HCT116 (cell line): ENCODE measurements around the gene SPEF1. TPM values are rescaled to one million over a fixed set of nuclear protein-coding genes. Genes with fewer than 3 reads are reported as not detected.

Source experiments
- ATAC-seq: fragments of 200-7000 bp; cut with Tn5 transposase; 2 replicates; pipeline ENCODE4 v1.9.1; 2020; ENCODE audit warnings: mild to moderate bottlenecking, moderate library complexity
- BruUV-seq: library from RNA; stranded (reverse); fragments of 400-500 nt; replicated peaks from 2 replicates; lab custom pipeline; 2021; lab: Mats Ljungman, UMichigan
- CTCF ChIA-PET: fragments of 300-600 bp; sonication (Branson Sonifier 250); formaldehyde crosslinking; loops from one replicate; lab custom pipeline; 2021; ENCODE audit warnings: antibody characterized with exemption; lab: Charles Lee
- POLR2A ChIA-PET: fragments of 300-600, 350-600 bp; sonication (Branson Sonifier 250); formaldehyde crosslinking; loops from one replicate; lab custom pipeline; 2021; ENCODE audit warnings: antibody characterized with exemption; lab: Charles Lee
- RAD21 ChIA-PET, 2 experiments: fragments of 300-600 bp; sonication (Branson Sonifier 250); formaldehyde crosslinking; loops; one replicate each; lab custom pipeline; 2023; ENCODE audit warnings: low total read pairs in 2 of 2; ENCODE audit not compliant: uncharacterized antibody in 2 of 2, unreplicated experiment in 2 of 2, low non-redundant PET in 1 of 2; lab: Charles Lee
- DNase-seq: peaks from one replicate; pipeline ENCODE4 v3.0.0-alpha.2; 2010; ENCODE audit warnings: low read depth, low spot score
- H2AFZ ChIP-seq: fragments of 200-600 bp; shearing (Covaris generic), sonication (generic); 2 replicates; pipeline ENCODE4 v1.6.1; 2017; ENCODE audit warnings: low read depth, mixed run types, mixed read lengths, antibody characterized with exemption, low read length; ENCODE audit not compliant: poor library complexity, severe bottlenecking
- H3K27ac ChIP-seq: 2 replicates; pipeline ENCODE4 v1.5.1; 2012; ENCODE audit warnings: low read depth, low read length
- H3K27me3 ChIP-seq: fragments of 200-600 bp; sonication (generic); 2 replicates; pipeline ENCODE4 v1.6.1; 2016; ENCODE audit warnings: mixed run types, low read length, mixed read lengths; ENCODE audit not compliant: insufficient read depth
- H3K36me3 ChIP-seq, 2 experiments: fragments of 200-500 bp in 1 of 2; fragments of 200-600 bp in 1 of 2; sonication (Bioruptor generic) in 1 of 2; sonication (generic) in 1 of 2; 2 replicates each; pipeline versions ENCODE4 v1.5.1 to v1.6.1; 2014 to 2016; ENCODE audit warnings: low read length in 2 of 2, inconsistent platforms in 1 of 2, mixed read lengths in 1 of 2, mixed run types in 1 of 2; ENCODE audit not compliant: insufficient read depth in 2 of 2, control insufficient read depth in 1 of 2
- H3K4me1 ChIP-seq, 2 experiments: fragments of 200-600 bp in 1 of 2; sonication (generic) in 1 of 2; 2 replicates each; pipeline versions ENCODE4 v1.5.1 to v1.6.1; 2012 to 2017; ENCODE audit warnings: low read length in 2 of 2, inconsistent platforms in 1 of 2, mild to moderate bottlenecking in 1 of 2, mixed read lengths in 1 of 2, mixed run types in 1 of 2, moderate library complexity in 1 of 2; ENCODE audit not compliant: insufficient read depth in 2 of 2, control insufficient read depth in 1 of 2
- H3K4me2 ChIP-seq: fragments of 200-600 bp; sonication (generic); 2 replicates; pipeline ENCODE4 v1.6.1; 2017; ENCODE audit warnings: mixed run types, low read length, mixed read lengths
- H3K4me3 ChIP-seq, 2 experiments: fragments of 200-600 bp in 1 of 2; sonication (generic) in 1 of 2; replicated peaks in 1 of 2; 2 replicates each; pipeline ENCODE4 v1.5.1; 2011 to 2016; ENCODE audit warnings: low read length in 2 of 2, control low read depth in 1 of 2, low read depth in 1 of 2, mild to moderate bottlenecking in 1 of 2, mixed read lengths in 1 of 2, mixed run types in 1 of 2
- H3K79me2 ChIP-seq: fragments of 200-600 bp; sonication (generic); 2 replicates; pipeline ENCODE4 v1.6.1; 2017; ENCODE audit warnings: mild to moderate bottlenecking, mixed run types, low read length, moderate library complexity, mixed read lengths; ENCODE audit not compliant: insufficient read depth
- H3K9ac ChIP-seq: fragments of 200-600 bp; sonication (generic); 2 replicates; pipeline ENCODE4 v1.6.1; 2016; ENCODE audit warnings: low read length, mixed read lengths
- H3K9me2 ChIP-seq: fragments of 200-600 bp; sonication (generic), shearing (Covaris generic); 2 replicates; pipeline ENCODE4 v1.6.1; 2017; ENCODE audit warnings: mixed run types, mild to moderate bottlenecking, moderate library complexity; ENCODE audit not compliant: insufficient read depth
- H3K9me3 ChIP-seq, 2 experiments: fragments of 200-500 bp in 1 of 2; fragments of 200-600 bp in 1 of 2; sonication (Bioruptor generic) in 1 of 2; sonication (generic) in 1 of 2; 2 replicates each; pipeline ENCODE4 v1.6.1; 2014 to 2017; ENCODE audit warnings: low read length in 2 of 2, mixed read lengths in 2 of 2, inconsistent platforms in 1 of 2, low read depth in 1 of 2, mild to moderate bottlenecking in 1 of 2, mixed run types in 1 of 2, moderate library complexity in 1 of 2; ENCODE audit not compliant: control insufficient read depth in 1 of 2, insufficient read depth in 1 of 2
- H4K20me1 ChIP-seq: fragments of 200-600 bp; sonication (generic), shearing (Covaris generic); 2 replicates; pipeline ENCODE4 v1.6.1; 2017; ENCODE audit warnings: mixed run types, mild to moderate bottlenecking, moderate library complexity; ENCODE audit not compliant: insufficient read depth
- CBX3 ChIP-seq: IDR thresholded peaks from 2 replicates; pipeline ENCODE4 v1.6.1; 2012; ENCODE audit warnings: low read depth
- EZH2 ChIP-seq: fragments of 200-600 bp; sonication (generic); IDR thresholded peaks from 2 replicates; pipeline ENCODE4 v1.6.1; 2017; ENCODE audit warnings: antibody characterized with exemption, mixed run types
- EZH2phosphoT487 ChIP-seq: fragments of 200-600 bp; IDR thresholded peaks from 2 replicates; pipeline ENCODE4 v1.6.1; 2018; ENCODE audit warnings: antibody characterized with exemption, borderline replicate concordance
- FOSL1 ChIP-seq: IDR thresholded peaks from 2 replicates; pipeline ENCODE4 v1.6.1; 2012; ENCODE audit warnings: low read depth
- POLR2AphosphoS5 ChIP-seq: IDR thresholded peaks from 2 replicates; pipeline ENCODE4 v1.6.1; 2011; ENCODE audit warnings: mild to moderate bottlenecking, low read depth, low read length, moderate library complexity
- YY1 ChIP-seq: IDR thresholded peaks from 2 replicates; pipeline ENCODE4 v1.6.1; 2011; ENCODE audit warnings: low read length, low read depth, moderate library complexity, mild to moderate bottlenecking; ENCODE audit not compliant: insufficient replicate concordance; ENCODE audit errors: extremely low read depth
- ZFX ChIP-seq: fragments of 450-650 bp; IDR thresholded peaks from 2 replicates; pipeline ENCODE4 v1.6.1; 2017
- intact Hi-C: fragments of 100-400 bp; cut with micrococcal nuclease; formaldehyde crosslinking; loops from 2 replicates; pipeline ENCODE4 v1.10.0; 2022
- total RNA-seq: library from RNA; stranded (reverse); gene quantifications from one replicate; pipeline ENCODE4 v1.2.1, GENCODE V29; 2021; ENCODE audit not compliant: unreplicated experiment
- TF ChIP-seq, protein P1 (sequence below): IDR thresholded peaks from 2 replicates; pipeline ENCODE4 v1.6.1; 2012; ENCODE audit warnings: low read depth

SPEF1 gene
- total RNA-seq, 1 experiment from 2014 or later: 0.93 TPM

DNA sequence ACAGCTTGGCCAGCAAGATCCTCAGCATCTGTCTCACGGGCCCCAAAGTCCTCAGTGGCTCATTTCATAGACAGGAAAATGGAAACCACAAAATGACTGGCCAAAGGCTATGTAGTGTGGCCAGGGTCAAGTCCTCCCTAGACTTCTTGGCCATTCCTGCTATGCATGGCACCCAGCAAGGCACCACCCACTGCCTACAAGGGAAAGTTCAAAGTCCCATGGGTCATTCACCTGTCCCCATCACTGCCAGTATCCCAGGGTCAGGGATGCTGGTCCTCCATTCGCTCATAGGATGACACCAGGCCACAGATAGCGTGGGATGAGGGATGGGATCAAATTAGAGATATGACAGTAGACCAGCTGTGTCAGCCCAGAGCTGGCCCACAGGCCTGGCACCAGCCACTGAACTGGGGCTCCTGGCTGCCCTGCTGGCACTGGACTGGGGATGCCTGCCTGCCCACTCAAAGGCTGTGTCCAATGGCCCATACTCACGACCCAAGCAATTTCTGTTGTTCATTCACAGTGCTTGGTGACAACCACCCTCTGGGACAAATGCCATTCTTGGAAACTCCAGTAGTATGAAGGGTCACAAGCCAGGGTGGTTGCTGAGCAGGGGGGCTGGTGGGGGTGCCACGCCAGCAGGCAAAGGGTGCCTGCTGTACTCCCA lies 25.3 kb downstream of the SPEF1 start:
- peaks cover 0 to 3% of the 10 kb centered on the region in 2 experiments; a peak in 1 of 4 replicates for H3K4me1 ChIP-seq
- peaks cover 7 to 36% of the 10 kb centered on the region in 2 experiments; a peak in 3 of 4 replicates for H3K36me3 ChIP-seq
- intact Hi-C loops: no loop called here
- H3K79me2 ChIP-seq: peaks cover 6% of the 10 kb centered on the region; the same call in 1 of the 2 replicates
- POLR2A ChIA-PET: no interaction called here
- DNase-seq: no peak
- H3K9ac ChIP-seq: no peak overlapping the region
- no peak overlapping the region for H3K27ac ChIP-seq
- H3K9me3 ChIP-seq: no peaks in the 10 kb centered on the region
- no peak overlapping the region for H3K4me3 ChIP-seq
- no peaks in the 10 kb centered on the region for H4K20me1 ChIP-seq
- H3K27me3 ChIP-seq: no peaks in the 10 kb centered on the region
- TF ChIP-seq ZFX (no peak), EZH2phosphoT487 (no peak), CBX3 (no peak), POLR2AphosphoS5 (no peak), YY1 (no peak), EZH2 (no peak), FOSL1 (no peak)
- TF ChIP-seq, protein P1, sequence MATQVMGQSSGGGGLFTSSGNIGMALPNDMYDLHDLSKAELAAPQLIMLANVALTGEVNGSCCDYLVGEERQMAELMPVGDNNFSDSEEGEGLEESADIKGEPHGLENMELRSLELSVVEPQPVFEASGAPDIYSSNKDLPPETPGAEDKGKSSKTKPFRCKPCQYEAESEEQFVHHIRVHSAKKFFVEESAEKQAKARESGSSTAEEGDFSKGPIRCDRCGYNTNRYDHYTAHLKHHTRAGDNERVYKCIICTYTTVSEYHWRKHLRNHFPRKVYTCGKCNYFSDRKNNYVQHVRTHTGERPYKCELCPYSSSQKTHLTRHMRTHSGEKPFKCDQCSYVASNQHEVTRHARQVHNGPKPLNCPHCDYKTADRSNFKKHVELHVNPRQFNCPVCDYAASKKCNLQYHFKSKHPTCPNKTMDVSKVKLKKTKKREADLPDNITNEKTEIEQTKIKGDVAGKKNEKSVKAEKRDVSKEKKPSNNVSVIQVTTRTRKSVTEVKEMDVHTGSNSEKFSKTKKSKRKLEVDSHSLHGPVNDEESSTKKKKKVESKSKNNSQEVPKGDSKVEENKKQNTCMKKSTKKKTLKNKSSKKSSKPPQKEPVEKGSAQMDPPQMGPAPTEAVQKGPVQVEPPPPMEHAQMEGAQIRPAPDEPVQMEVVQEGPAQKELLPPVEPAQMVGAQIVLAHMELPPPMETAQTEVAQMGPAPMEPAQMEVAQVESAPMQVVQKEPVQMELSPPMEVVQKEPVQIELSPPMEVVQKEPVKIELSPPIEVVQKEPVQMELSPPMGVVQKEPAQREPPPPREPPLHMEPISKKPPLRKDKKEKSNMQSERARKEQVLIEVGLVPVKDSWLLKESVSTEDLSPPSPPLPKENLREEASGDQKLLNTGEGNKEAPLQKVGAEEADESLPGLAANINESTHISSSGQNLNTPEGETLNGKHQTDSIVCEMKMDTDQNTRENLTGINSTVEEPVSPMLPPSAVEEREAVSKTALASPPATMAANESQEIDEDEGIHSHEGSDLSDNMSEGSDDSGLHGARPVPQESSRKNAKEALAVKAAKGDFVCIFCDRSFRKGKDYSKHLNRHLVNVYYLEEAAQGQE: no peak
- TF ChIP-seq, all 23 proteins: peak for 0
- H2AFZ ChIP-seq: no peak overlapping the region
- H3K9me2 ChIP-seq: no peaks in the 10 kb centered on the region
- ATAC-seq: no peak
- BruUV-seq: no TSS peak
- ChIA-PET CTCF (interaction anchor here (1.6 kb wide), 1 partner anchor 12 kb away, joined by 4 read pairs; the partner anchor contains the start of gene ADISSP), RAD21 (no interaction called here)
- no peak overlapping the region for H3K4me2 ChIP-seq
